Measurements from ENCODE around the gene RDH13.
"Not testable (repeated sequence)": the region's sequence is repeated elsewhere in the genome, so short reads cannot be mapped to it uniquely, and the experiment has no call there.

RDH13 gene

DNA sequence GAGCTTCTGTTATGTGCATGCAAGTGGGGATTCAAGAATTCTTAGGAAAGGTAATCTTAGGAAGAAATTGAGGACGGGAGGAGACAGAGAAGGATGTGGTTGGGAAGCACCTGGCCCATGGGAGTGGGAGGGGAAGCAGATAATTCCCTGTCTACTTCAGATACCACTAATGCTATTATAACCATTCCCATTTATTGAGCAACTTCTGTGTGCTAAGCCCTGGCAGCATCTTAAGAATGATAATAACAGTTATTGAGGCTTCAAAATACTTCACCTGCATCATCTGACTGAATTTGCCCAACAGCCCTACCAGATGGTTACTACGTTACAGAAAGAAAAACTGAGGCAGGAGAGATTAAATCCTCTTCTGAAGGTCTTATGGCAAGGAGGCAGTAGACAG lies 14.2 kb upstream of the RDH13 start:
- in situ Hi-C loops (cut with MboI; ENCODE audit: low sequenced_read_pairs) = no loop called here

DNA sequence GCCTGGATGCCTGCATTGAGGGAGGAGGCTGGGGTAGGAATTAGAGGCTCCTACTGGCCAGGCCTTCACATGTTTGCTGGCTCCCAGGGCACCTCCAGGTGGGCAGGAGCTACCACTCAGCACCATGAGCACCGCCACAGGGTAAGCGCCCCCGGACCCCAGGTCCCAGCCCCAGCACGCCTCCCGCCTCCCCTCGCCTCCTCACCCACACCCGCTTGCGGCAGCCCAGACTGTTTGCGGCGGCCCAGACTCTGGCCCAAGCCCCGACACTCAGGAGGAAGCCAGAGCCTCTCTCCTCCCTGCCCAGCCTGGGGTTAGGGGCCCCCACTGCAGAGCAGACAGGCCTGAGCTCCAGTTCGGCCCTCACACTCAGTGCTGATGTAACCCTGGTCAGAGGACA lies 13.4 kb upstream of the RDH13 start:
- in situ Hi-C loops (cut with MboI; ENCODE audit: low sequenced_read_pairs) = no loop called here

DNA sequence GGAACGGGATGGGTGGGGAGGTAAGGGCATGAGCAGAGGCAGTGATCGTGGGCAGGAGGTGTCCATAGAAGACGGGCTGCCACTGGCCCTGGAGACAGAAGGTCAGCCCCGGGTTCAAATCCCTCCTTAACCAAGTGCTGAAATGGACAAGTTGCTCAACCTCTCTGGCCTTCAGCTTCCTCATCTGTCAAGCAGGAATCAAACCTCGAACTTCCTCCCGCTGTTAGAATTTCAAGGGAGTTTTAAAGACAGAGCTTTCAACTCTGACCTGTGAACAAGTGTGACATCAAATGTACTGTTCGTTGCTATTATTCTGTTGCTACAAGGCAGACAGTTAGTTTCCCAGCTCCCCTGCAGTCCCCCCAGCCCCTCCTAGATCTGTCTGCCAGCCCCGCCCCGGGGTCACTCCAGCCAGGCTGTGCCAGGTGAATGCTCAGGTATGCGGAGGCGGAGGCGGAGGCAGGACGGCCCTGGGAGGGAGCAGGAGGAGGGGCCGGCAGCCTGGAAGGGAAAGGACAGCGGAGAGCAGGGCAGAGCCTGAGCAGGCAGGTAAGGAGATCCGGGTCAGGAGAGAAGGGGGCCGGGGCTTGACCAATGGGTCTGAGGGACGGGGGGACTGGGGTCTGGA lies 12.5 kb upstream of the RDH13 start, which contains the start of gene EPS8L1:
Gene EPS8L1 (plus strand): TSS at position 499 of the 628 bp plus-strand sequence. CDS start 576 bp downstream, outside the sequence.
- in situ Hi-C loops (cut with MboI; ENCODE audit: low sequenced_read_pairs) = no loop called here

DNA sequence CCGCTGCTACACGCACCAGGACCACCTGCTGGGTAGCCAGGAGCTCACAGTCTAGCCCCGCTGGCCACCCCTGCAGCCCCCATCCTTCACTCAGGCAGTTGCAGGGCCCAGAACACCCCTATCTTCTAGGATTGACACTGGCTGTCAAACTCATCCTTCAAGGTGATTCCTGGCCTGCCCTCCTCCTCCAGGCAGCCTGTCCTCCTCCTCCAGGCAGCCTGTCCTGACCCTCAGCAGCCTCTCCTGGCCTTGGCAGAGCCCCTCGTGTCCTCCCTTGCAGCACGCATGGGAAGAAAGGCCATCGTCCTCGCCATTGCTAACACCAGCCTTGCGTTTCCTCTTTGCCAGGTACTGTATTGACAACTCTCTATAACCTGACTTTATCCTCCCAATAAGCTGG lies 9.0 kb upstream of the RDH13 start:
- in situ Hi-C loops (cut with MboI; ENCODE audit: low sequenced_read_pairs) = no loop called here

DNA sequence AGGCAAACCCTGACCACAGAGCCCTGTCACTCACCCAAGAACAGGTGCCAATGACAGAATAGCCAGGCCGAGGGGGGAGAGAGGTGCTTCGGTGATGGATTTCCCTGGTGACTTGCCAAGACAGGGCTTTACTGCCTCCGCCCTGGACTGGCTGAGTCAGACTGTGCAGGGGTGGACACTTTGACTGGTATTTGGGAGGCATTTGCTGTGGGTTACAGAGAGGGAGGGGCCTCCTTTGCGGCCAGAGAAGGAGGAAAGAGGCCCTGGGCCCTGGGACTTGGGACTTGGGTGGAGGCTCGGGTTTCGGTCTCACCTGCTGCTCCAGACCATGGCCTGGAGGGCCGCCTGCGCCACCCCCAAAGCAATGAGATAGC lies 8.2 kb upstream of the RDH13 start:
- in situ Hi-C loops (cut with MboI; ENCODE audit: low sequenced_read_pairs) = no loop called here

DNA sequence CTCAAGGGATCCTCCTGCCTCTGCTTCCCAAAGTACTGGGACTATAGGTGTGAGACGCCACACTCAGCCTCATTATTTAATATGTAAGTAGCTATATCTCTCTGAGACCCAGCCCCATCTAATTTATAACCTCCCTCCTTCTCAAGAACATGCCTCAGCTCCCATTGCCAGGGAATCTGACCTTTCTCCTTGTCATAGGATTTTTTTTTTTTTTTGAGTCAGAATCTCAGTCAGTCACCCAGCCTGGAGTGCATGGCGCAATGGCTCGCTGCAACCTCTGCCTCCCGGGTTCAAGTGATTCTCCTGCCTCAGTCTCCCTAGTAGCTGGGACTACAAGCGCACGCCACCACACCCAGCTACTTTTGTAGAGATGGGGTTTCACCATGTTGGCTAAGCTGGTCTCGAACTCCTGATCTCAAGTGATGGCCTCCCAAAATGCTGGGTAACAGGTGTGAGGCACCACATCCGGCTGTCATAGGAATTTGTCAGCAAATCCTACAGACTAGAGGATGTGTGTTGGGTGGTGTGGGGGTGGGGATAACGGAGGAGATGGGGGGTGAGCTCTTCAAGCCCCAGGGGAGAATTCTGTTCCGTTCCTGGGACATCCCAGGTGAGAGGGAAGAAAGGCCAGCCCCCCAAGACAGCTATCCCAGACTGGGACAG lies 7.6 kb upstream of the RDH13 start:
- in situ Hi-C loops (cut with MboI; ENCODE audit: low sequenced_read_pairs) = no loop called here

DNA sequence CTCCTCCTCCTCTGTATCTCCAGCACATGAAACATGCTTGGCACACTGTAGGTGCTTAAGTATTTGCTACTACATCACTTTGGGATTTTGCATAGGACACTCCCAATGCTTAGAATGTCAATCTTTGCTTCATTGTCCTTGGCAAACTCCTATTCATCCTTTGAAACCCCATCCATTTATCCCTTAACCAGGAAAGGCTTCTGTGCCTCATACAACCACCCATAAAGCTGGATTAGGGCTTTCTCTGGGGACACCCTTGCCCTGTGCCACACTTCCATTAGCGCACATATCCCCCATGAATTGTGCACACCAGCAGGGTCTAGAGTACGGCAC lies 6.9 kb upstream of the RDH13 start:
- in situ Hi-C loops (cut with MboI; ENCODE audit: low sequenced_read_pairs) = no loop called here

DNA sequence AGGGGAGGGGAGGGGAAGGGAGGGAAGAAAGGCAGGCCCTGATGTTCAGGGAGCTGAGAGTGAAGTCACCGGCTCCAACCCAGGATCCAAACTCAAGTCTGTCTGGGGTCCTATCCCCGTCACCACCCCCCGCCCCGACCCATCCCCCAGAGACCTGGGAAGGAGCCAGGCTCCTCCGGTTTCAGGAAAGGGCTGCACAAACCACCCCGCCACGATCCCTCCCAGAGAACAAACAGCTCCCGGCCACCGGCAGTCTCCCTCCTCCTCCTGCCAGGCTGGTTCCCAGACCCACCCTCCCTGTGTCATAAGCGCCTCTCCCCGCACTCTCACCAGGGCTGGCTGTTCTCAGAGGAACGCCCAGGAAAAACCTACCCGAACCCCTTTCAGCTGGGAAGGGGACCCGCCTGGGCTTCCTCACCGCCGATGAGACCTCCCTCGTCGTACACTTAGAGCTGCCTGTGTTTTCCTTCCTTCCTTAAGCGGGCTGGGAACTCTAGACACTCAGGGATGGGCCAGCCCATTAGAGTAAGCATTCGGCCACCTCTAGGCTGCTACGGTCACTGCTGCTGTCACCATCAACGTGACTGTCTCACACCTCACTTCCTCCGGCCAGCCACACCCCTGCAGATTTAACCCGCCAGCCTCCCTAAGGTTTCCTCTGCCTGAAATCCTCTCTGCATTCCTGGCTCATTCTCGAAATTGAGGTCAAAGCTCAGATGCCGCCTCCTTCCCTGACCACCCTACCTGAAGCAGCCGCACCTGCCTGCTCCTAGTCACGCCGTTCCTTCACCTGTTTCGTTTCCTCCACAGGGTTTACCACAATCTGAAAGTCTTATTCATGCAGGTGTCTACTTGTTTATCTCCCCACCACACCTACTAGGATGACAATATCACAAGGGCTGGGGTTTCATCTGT lies 6.3 kb upstream of the RDH13 start:
- in situ Hi-C loops (cut with MboI; ENCODE audit: low sequenced_read_pairs) = no loop called here

DNA sequence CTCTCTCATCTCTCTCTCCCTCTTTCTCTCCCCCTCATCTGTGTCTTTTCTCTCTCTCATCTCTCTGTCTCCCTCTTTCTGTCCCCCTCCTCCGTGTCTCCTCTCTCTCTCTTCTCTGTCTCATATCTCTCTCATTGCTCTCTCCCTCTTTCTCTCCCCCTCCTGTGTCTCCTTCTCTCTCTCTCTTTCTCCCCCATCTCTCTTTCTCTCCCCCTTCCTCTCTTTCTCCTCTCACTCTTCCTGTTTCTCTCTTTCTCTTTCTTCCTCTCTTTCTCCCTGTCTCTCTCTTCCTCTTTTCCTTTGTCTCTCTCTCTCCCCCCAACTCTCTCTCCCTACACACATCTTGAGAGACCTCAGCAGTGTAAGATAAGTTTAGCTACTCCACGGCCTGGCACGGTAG lies 4.9 kb upstream of the RDH13 start:
- in situ Hi-C loops (cut with MboI; ENCODE audit: low sequenced_read_pairs) = no loop called here

DNA sequence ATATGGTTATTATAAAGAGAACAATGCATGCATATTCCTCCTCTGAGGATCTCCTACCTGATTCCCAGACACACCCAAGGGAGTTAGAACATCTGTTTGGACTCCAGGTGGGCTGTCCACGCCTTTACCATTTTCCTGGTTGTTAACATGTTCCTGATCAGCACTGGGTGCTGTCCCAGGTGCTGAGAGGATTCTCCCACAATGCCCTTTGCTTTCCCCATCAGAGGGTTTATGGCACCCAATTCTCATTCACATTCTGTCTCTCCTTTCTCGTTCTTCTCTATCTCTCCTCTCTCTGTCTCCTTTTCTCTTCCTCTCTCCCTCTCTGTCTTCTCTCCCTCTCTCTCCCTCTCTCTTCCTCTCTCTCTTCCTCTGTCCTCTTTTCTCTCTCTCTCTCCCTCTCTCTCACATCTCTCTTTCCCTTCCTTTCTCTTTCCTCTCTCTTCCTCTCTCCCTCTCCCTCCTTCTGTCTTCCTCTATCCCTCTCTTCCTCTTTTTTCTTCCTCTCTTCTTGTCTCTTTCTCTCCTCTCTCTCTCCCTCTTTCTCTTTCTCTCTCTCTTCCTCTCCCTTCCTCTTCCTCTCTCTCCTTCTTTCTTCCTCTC lies 3.3 kb upstream of the RDH13 start:
- in situ Hi-C loops (cut with MboI; ENCODE audit: low sequenced_read_pairs) = no loop called here

DNA sequence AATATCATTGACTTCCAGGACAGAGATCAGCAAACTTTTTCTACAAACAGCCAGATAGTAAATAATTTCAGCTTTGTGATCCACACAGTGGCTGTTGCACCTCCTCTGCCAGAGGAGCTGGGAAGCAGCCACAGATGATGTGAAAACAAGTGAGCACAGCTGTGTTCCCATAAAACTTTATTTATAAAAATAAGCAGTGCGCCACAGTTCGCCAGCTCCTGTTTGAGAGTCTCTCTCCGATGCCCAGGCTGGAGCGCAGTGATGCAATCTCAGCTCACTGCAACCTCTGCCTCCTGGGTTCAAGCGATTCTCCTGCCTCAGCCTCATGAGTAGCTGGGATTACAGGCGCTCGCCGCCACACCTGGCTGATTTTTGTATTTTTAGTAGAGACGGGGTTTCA lies 2.6 kb upstream of the RDH13 start:
- in situ Hi-C loops (cut with MboI; ENCODE audit: low sequenced_read_pairs) = not testable (repeated sequence)

DNA sequence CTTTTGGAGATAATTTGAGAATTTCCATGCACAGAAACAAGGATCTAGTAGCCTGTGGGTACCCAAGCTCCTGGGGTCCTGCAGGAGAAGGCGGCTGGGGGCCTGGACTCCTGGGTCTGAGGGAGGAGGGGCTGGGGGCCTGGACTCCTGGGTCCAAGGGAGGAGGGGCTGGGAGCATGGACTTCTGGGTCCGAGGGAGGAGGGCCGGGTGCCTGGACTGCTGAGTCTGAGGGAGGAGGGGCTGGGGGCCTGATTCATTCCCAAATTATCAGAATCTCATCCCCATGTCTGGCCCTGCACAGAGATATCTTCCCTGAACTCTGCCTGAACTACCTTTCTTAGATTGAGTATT lies 520 bp upstream of the RDH13 start:
- in situ Hi-C loops (cut with MboI; ENCODE audit: low sequenced_read_pairs) = no loop called here

DNA sequence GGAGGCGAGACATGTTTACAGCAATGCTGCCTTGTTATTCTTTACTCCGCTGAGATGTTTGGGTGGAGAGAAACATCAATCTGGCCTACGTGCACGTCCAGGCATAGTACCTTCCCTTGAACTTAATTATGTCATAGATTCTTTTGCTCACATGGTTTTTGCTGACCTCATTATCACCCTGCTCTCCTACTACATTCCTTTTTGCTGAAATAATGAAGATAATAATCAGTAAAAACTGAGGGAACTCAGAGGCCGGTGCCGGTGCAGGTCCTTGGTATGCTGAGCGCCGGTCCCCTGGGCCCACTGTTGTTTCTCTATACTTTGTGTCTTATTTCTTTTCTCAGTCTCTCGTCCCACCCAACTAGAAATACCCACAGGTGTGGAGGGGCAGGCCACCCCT lies 2.7 kb downstream of the RDH13 start:
- in situ Hi-C loops (cut with MboI; ENCODE audit: low sequenced_read_pairs) = not testable (repeated sequence)

DNA sequence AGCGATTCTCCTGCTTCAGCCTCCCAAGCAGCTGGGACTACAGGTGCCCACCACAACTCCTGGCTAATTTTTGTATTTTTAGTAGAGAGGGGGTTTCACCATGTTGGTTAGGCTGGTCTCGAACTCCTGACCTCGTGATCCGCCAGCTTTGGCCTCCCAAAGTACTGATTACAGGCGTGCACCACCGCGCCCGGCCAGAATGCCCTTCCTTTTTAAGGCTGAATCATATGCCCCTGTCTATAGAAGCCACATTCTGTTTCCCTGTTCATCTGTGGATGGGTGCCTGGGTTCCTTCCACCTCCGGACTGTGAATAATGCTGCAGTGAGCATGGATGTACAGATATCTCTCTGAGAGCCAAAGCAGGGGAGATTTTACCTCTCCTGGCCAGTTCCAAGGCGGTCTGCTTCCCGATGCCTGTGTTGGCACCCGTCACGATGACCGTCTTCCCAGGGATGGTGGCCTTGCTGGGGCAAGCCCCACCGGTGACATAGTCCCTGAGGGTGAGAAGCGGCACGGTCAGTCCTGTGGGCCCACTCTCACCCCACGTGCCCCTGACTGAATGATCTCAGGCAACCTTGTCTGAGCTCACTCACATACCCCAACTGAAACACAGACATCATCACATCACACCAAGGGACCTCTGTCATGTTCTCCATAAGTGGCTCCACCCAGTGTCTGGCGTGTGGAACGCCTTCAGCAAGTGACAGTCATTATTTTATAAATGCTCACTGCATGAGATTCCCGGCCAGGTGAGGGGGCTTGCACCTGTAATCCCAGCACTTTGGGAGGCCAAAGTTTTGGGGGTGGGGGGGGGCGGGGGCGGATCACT lies 4.0 kb downstream of the RDH13 start:
- in situ Hi-C loops (cut with MboI; ENCODE audit: low sequenced_read_pairs) = no loop called here

DNA sequence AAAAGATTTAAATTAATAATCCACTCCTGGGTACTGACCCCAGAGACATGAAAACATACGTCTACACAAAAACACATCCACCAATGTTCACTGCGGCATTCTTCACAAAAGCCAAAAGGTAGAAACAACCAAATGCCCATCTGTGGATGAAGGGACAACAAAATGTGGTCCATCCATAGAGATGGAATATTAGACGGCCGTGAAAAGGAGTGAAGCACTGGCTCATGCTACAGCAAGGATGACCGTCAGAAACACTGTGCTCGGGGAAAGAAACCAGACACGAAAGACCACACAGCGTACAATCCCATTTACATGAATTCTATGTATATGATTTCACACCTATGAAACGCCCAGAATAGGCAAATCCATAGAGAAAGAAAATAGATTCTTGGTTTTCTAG lies 6.1 kb downstream of the RDH13 start:
- in situ Hi-C loops (cut with MboI; ENCODE audit: low sequenced_read_pairs) = no loop called here

DNA sequence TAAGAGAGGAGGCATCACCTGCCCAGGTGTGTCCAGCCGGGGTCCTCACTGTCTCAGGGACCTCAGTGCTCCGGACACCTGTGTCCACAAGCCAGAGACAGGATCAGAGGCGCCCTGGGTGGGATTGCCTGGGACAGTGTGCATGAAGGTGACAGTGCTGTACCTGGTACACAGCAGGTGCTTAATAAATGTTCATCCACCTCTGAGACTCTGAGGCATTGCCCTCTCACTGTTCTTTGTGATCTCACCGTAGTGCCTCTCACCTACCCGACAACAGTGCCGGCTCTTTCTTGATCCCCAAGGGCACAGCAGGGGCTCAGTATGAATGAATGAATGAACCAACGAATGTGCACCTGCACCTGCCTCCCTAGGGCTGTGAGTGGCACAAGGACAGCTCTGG lies 9.2 kb downstream of the RDH13 start:
- in situ Hi-C loops (cut with MboI; ENCODE audit: low sequenced_read_pairs) = no loop called here

DNA sequence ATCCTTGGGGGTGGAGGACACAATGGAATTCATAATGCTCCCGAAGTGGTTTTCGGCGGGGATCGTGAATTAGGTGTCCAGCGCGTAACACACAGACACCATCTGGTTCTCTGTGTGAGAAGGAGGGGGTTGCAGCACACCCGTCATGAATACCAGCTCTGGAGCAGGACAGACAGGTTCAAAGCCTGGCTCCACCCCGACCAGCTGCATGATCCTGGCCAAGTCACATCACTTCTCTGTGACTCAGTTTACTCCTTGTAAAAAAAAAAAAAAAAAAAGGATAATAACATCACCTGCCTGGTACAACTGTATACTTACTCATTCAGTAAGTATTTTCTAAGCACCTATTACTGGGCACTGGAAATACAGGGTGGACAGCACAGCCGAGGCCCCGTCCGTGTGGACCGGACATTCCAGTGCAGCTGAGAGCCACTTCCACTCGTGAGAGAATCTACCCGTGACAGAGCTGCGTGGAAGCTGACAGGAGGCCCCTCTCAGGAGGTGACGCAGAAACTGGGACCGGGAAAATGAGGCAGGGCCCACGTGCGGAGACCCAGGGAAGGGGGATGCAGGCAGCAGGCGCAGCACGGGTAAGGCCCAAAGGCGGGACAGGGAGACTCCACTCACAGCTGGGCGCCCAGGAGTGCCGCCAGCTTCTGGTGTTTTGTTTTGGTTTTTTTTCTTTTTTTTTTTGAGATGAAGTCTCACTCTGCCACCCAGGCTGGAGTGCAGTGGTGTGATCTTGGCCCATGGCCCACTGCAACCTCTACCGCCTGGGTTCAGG lies 12.0 kb downstream of the RDH13 start:
- in situ Hi-C loops (cut with MboI; ENCODE audit: low sequenced_read_pairs) = no loop called here

DNA sequence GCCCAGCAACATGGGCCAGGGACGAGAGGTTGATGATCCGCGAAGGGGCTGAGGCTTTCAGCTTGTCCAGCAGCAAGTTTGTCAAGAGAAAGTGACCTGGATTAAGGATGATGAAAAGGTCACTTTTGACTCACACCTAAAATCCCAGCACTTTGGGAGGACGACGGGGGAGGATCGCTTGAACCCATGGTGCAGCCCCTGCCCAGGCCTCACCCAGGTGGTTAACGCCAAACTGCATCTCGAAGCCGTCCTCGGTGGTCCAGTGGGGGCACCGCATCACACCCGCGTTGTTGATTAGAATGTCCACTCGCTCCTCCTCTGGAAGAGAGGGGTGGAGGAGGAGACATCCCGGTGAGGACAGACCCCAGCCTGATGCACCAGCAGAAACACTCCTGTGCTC lies 14.5 kb downstream of the RDH13 start:
- in situ Hi-C loops (cut with MboI; ENCODE audit: low sequenced_read_pairs) = no loop called here

DNA sequence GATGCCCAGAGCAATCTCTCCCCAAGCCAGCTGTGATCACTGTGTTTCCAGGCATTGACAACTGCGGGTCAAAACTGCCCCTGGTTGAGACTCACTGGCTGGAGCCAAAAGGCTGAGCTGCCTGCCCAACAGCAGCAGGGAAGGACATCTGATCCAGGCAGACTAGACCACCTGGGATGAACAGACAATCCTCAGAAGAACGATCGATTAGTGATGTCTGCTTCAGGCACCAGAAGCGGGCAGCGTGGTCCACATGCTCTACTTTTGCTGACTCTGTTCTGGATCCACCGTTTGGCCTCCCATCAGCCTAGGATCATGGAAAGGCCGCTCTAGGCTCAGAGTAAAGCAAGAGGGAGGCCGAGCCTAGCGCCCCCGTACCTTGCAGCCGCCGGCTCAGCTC lies 15.0 kb downstream of the RDH13 start:
- in situ Hi-C loops (cut with MboI; ENCODE audit: low sequenced_read_pairs) = no loop called here

DNA sequence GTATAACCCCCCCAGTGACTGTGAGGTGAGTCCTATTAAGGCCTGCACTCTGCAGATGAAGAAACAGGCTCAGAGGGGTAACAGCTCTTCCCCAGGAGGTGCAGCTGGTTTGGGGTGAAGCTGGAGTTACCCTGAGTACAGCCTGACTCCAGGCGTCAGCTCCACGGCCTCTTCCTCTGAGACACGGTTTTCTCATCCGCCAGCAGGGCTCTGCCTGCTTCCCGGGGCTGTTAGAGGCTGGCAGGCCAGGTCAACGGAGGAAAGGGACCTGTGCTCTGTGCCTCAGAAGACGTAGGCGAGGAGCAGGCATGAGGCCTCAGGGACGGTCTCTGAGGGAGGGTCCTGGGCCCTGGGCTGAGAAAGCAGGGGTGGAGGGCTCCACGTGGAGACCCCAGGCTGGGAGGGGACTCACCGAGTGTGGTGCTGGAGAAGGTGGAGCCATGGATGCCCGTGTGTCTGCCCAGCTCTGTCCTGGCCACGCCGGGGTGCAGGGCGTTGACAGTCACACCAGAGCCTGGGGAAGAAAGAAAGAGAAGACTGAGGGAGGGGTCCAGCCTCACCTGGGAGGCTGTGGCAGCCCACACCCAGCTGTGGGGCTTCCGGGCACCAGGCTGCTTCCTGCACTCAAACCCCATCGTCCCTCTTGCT lies 15.8 kb downstream of the RDH13 start:
- in situ Hi-C loops (cut with MboI; ENCODE audit: low sequenced_read_pairs) = no loop called here

Data from hTERT RPE-1 (cell line).